Measurements from ENCODE around the gene IL17B.

IL17B gene

DNA sequence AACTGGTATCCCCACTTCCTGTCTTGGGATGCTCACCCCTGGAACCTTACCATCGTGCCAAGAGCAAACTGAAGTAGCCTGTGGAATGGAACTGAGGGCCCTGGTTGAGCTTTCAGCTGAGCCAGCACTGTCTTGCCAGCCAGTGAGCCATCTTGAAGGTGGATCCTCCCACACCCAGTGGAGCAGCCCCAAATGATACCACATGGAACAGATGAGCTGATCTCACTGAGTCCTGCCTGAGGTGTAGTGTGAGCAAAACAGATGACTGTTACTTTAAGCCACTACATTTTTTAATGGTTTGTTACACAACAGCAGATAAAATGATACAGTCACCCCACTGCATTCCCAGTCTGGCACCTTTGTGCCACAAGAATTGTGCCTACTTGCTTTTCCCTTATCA, 23.4 kb downstream of the IL17B start:
- DNase-seq: peak; percentile 25

DNA sequence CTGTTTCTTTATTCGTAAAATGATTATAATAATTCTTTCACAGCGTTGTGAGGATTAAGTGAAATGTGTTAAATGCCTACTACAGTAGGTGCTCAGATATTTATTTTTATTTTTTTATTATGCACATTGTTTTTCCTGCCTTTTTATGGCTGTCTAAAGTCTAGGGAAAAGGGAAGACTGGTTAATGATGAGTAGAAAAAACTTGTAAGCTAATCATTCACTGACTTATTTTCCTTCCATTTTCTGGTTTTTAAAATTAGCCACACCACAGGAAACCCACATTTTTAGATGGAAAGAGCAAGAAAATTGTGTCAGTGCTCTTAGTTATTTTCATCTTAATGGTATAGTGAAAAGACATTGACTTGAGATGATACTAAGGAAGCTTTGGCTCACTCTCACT, 25.2 kb downstream of the IL17B start:
- DNase-seq: no peak

DNA sequence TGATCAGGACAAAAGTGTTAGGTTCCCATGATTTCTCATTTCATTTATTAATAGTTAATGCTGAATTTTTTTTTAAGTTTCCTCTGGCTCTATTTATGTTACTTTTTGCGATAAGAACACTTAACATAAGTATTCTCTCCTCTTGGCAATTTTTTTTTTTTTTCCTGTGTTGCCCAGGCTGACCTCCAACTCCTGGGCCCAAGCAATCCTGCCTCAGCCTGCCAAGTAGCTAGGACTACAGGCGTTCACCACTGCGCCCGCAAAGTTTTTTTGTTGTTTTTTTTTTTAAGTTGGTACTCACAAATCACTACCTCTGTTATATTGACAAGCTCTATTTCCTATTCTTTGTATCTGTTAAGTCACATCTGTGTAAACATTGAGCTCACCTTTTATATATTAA, 26.9 kb downstream of the IL17B start:
- DNase-seq: no peak

DNA sequence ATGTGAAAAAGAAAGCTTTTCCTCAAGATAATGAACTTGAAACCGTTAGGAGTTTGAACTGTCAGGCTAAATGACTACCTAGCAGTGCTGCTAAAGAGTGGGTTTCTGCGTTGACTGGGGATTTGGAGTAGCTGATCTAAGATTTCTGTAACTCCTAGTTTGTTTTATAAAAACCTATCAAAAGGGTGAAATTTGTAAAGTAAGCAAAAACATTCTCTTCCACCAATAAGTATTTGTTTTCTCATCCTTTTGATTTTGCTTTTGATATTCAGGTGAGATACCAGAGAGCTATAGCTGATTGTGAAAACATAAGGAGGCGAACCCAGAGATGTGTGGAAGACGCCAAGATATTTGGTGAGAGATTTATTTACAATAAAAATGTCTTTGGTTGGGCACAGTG, 29.7 kb downstream of the IL17B start:
- DNase-seq: no peak

DNA sequence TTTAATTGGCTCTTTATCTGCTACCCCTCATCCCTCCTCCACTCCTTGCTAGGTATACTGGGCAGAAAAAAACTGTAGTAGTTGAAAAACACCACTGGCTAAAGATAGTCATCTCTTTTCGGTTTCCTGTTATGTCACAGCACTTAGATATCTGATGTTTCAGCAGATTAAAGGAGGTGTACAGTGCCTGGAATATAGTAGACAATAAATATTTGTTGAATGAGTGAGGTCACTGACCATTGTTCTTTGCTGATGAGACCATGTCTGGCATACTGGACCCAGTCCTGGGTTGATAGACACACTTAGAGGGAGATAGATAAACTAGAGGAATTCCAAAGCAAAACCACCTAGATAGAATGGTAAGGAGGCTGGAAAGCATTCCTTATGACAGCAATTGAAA, 30.6 kb downstream of the IL17B start:
- peak; percentile 54 for DNase-seq

DNA sequence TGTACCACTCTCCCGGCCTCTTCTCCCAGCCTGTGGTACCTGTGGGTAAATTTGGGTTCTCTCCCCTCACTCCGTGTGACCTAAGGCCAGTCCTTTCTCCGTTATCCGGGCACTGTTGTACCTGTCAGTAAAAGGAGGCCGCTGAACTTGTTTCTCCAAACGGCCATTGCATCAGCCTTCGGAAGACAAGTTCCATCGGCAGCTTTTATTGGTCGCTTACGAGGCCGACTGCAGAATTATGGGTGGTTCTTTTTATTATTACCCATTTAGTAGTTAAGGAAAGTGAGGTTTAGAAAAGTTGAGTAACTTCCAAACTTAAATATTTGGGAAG, 33.2 kb downstream of the IL17B start:
- DNase-seq: peak; percentile 59

DNA sequence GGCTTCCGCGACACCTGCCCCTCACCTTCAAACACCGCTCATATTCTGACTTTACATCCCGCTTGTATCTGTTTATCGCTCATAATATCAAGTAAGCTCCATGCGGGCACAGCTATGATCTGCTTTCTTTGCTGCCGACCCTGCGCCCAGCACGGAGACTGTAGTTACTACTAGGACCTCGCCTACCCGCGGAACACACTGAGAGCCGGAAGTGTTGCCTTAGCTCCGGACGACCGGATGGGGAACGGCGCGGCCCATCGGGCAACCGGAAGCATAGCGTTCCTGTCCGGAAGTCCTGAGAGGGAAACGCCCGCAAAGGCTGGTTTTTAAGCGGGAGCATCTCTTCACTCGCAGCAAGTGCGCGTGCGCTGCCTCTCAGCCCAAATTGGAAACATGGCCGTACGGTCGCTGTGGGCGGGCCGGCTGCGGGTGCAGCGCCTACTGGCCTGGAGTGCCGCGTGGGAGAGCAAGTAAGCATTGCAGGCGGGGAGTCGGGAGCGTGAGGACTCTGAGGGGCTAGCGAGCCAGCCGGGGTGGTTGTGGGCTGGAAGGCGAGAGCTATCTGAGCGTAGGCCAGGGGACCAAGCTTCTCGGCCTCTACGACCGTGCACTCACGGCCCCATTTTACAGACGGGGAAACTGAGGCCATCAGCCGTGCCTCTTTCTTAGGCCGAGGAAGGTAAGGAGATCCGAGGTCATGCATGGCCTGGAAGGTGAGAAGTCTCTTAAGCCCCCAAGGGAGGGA, 33.8 kb downstream of the IL17B start, which contains the start of gene GRPEL2:
TSS of gene GRPEL2 (plus strand) at position 353 of the 745 bp plus-strand sequence. CDS start at position 394, 41 bp downstream.
- DNase-seq: peak; percentile 99

DNA sequence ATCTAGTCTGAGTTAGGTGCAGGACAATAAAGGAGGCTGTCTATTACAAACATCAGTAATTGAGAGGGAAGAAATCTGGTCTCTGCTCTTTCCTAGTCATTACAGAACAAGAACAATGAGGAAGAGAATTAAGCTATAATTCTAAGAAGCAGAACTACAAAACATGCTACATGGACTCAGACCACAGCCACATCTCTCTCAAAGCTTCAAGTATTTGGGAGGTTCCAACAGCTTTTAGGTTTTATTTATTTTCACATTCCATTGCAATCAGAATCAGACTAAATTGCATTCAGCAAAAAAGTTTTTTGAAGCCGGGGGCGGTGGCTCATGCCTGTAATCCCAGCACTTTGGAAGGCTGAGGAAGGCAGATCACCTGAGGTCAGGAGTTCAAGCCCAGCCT, 34.9 kb downstream of the IL17B start:
- no peak for DNase-seq

DNA sequence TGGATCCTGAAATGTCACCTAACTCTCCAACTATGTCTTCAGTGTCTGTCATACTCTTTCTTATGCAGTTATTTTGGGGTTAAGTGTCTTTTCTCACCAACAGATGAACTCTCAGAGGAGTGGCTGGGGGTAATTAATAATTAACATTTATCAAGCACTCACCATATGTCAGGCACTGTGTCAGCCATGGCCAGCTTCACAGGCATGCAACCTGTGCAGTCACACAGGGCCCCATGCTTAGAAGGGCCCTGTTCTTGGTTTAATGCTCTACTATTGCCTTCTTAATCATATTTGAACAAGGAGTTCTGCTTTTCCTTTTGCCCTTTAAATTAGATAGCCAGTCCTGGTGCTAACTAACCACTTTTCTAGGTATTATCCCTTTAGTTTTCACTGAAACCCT, 37.2 kb downstream of the IL17B start:
- DNase-seq: no peak

DNA sequence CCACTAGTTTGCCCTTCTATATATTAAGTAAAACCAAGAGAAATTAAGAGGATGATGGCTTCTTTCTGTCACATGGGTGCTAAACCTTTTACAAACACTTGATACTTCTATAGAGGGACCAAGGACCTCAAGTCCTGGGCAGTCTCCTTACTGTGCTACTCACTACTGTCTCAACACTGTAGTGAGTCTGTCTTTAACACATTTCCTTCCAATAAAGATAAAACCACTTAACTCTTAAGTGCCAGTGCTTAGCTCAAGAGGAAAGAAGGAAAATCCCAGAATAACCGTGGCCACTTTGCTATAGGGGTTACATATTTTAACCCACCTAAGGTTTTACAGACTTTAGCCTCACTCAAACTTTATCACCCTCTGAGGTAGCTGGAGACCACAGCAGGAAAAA, 38.2 kb downstream of the IL17B start:
- DNase-seq: no peak

DNA sequence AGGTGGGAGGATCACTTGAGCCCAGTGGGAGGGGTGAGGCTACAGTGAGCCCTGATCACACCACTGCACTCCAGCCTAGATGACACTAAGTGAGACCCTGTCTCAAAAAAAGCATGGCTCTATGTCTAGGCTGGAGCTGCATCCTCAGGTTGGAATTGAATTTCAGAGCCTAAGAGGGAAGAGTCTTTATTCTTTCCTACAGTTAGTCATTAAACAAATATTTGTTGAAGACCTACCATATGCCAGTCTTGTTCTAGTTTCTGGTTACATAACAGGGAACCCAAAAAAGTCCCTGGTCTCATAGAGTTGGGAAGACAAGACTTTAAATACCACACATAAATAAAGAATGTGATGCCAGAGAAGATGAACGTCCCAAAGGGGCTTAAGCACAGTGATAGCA, 40.7 kb downstream of the IL17B start:
- DNase-seq: no peak

DNA sequence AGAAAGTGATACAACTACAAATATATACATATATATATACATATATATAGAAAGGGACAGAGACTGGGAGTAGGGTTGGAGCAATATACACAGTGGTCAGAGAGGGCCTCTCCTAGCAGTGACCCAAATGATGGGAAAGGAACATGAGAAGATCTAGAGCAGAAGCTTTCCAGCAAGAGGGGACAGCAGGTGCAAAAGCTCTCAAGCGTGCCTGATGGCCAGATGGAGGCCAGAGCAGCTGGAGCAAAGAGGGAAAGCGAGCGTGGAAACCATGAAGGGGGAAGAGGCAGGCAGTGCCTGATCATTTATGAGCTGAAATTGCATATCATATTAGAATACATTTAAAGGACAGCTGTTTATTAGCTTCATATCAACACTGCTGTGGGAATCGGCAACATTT, 41.4 kb downstream of the IL17B start:
- DNase-seq: no peak

DNA sequence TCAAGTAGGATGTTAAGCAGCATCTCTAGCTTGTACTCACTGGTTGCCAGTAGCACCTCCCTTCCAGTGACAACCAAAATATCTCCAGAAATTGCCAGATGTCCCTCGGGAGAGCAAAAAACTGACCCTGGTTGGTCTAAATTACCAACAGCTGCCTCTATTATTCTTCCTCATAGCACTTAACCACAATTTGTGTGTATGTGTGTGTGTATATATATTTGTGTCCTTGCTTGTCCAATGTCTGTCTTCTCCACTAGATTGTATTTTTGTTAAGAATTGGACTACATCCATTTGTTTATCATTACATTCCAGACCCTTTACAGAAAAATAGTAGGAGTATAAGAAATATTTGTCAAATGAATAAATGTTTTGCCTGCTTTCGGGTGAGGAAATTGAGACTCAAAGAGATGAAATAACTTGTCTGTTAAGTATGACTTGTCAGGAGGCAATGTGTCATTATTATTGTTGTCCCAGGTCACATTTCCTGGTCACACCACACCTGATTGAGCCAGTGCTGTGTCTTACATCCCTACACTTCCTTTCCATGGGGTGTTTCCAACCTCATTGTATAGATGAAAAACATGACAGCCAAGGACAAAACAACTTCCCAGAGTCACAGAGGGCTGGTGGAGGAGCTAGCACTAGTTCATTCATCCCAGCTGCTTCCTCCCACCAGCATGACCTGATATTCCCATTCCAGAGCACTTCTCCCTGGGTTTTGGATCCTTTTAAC, 45.2 kb downstream of the IL17B start:
- DNase-seq: no peak

DNA sequence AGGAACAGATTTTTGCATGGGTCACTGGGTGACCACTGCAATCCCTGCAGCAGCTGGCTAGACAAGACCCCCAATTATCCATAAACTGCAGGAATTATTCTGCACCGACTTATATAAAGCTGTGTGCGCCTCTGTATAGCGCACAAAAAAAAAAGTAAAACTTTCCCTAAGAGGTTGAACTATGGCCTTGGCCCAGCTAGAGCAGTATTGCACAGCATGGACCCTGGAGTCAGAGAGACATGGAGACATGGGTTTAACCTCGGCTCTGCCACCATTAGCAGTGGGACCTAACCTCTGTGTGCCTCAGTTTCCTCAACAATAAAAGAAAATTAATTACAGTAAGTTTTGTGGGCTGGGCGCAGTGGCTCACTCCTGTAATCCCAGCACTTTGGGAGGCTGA, 50.9 kb downstream of the IL17B start:
- DNase-seq: no peak

DNA sequence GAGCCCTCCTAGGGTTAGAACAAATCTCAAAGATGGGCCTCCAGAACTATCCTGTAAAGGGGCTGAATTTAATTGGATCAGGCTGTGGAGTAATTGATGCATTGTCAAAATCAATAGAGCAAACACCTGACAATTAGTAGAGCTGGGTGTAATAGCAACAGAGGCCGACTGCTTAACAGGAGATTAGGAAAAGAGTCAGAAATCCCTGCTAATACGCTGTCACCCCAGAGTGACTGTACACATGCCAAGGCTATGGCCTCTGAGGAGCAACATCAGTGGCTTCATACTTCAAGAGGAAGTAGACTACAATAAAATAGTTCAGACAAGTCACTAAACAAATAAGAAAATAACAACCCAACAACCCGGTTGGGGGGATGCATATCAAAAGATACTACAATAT, 52.5 kb downstream of the IL17B start:
- DNase-seq: no peak

DNA sequence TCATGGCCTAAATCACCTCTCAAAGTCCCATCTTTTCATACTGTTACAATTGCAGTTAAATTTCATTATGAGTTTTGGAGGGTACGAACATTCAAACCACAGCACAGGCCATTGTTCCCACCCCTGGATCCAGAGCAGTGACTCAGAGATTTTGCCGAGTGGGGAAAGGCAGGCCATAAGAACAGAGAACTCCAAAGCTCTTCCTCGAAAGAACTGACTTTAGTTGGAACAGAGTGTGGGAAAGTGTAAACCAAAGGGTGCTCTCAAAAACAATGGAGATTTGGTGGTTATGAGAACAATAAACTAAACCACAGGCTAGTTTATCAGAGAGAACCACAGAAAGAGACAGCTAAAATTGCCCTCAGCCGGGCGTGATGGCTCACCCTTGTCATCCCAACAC, 53.2 kb downstream of the IL17B start:
- no peak for DNase-seq

DNA sequence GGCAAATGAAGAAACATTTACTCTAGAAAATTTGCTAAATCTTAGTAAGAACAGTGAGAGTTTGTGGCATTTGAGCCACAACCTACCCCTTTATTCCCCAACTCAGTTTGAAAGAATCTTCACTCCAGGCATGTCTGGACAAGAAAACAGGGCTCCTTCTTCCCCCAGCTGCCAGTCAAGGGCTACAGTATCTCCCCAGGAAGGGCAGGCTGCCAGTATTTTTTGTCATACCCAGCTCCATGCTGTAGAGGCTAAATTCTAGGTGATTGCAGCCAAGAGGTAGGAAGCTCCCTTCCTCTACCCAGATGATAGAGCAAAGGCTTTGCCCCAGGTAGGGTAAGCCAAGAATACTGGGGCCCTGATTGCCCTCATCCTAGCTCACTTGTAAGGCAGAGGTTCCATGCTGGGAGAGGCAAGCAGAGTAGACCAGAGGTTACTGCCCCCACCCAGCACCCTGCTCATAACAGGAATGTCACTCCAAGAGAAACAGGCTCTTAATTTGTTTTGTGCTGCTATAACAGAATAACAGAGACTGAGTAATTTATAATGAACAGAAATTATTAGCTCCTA, 53.8 kb downstream of the IL17B start:
- DNase-seq: peak; percentile 17

DNA sequence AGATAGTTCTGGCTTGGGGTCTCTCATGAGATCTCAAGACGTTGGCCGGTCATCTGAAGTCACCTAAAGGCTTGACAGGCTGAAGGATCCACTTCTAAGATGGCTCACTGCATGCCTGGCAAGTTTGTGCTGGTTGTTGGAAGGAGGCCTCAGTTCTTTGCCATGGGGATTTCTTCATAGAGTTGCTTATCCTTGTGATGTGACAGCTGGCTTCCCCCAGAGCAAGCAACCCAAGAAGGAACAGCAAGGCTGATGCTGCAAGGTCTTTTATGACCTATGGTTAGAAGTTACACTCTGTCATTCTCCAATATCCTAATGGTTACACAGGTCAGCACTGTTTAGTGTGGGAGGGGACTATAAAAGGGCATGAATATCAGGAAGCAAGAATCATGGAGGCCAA, 54.5 kb downstream of the IL17B start:
- no peak for DNase-seq

Measured in hematopoietic multipotent progenitor cell treated with erythropoietin and hydrocortisone succinate and interleukin-3 and kit ligand, for 6 days (in vitro differentiated cells).